Chondrocyte (in vitro differentiated cells): ENCODE data around the gene ACSF3. TPM values are rescaled to one million over a fixed set of nuclear protein-coding genes. Genes with fewer than 3 reads are reported as not detected.

Experiments
- DNase-seq: peaks from one replicate; pipeline ENCODE4 v3.0.0; 2021; ENCODE audit warnings: mixed read lengths, low spot score
- H3K27ac Mint-ChIP-seq: one replicate; pipeline ENCODE4 v1.8.0; 2021; ENCODE audit warnings: mild to moderate bottlenecking, moderate library complexity, mixed read lengths; ENCODE audit not compliant: unreplicated experiment
- H3K27me3 Mint-ChIP-seq: 2 replicates; pipeline ENCODE4 v1.8.0; 2021; ENCODE audit warnings: low read depth, mixed read lengths
- H3K36me3 Mint-ChIP-seq: 2 replicates; pipeline ENCODE4 v1.8.0; 2021; ENCODE audit warnings: low read depth, mixed read lengths
- H3K4me1 Mint-ChIP-seq: 2 replicates; pipeline ENCODE4 v1.8.0; 2021; ENCODE audit warnings: low read depth, mild to moderate bottlenecking, mixed read lengths
- H3K4me3 Mint-ChIP-seq: one replicate; pipeline ENCODE4 v1.8.0; 2021; ENCODE audit warnings: mild to moderate bottlenecking, moderate library complexity, mixed read lengths; ENCODE audit not compliant: unreplicated experiment
- H3K9me3 Mint-ChIP-seq: 2 replicates; pipeline ENCODE4 v1.8.0; 2021; ENCODE audit warnings: low read depth, mixed read lengths
- CTCF ChIP-seq: fragments of 200-600 bp; sonication (generic); IDR thresholded peaks from 2 replicates; pipeline ENCODE4 v1.5.0; 2021; ENCODE audit warnings: antibody characterized with exemption, mild to moderate bottlenecking, moderate library complexity
- total RNA-seq: library from RNA; stranded (reverse); gene quantifications from 3 replicates; pipeline ENCODE4 v1.2.1, GENCODE V29; 2021

ACSF3 gene
- total RNA-seq, 1 donor from 2014 or later = 19.5 TPM

GRCh38 chr16:89097392-89097772 is 3.7 kb downstream of the ACSF3 start:
- Mint-ChIP-seq H3K27me3 (no peaks in the 10 kb centered on the region), H3K36me3 (peaks cover 4% of the 10 kb centered on the region), H3K4me3 (no peak overlapping the region), H3K27ac (no peak overlapping the region), H3K9me3 (no peaks in the 10 kb centered on the region), H3K4me1 (peaks cover 28% of the 10 kb centered on the region)
- TF ChIP-seq CTCF = no peak
- DNase-seq = no peak

- H3K4me3 Mint-ChIP-seq = no peak overlapping the region
- H3K27ac Mint-ChIP-seq = no peak overlapping the region
- H3K4me1 Mint-ChIP-seq = peaks cover 28% of the 10 kb centered on the region
- H3K36me3 Mint-ChIP-seq = peaks cover 12% of the 10 kb centered on the region
- H3K9me3 Mint-ChIP-seq = no peaks in the 10 kb centered on the region
- DNase-seq = no peak
- no peak for TF ChIP-seq CTCF
- H3K27me3 Mint-ChIP-seq = no peaks in the 10 kb centered on the region
Measured at GRCh38 chr16:89098767-89099430, 5.2 kb downstream of the ACSF3 start.

- Mint-ChIP-seq H3K4me3 (no peak overlapping the region), H3K27ac (no peak overlapping the region), H3K4me1 (peaks cover 19% of the 10 kb centered on the region), H3K36me3 (peaks cover 14% of the 10 kb centered on the region), H3K27me3 (no peaks in the 10 kb centered on the region), H3K9me3 (no peaks in the 10 kb centered on the region)
- no peak for DNase-seq
- TF ChIP-seq CTCF = no peak
Measured at GRCh38 chr16:89099905-89100304, 6.3 kb downstream of the ACSF3 start.

GRCh38 chr16:89100601-89101302 is 7.1 kb downstream of the ACSF3 start:
- no peak for DNase-seq
- no peak for TF ChIP-seq CTCF
- Mint-ChIP-seq H3K4me3 (no peak overlapping the region), H3K36me3 (peaks cover 18% of the 10 kb centered on the region), H3K9me3 (no peaks in the 10 kb centered on the region), H3K27me3 (no peaks in the 10 kb centered on the region), H3K4me1 (peaks cover 12% of the 10 kb centered on the region), H3K27ac (no peak overlapping the region)

GRCh38 chr16:89101303-89102040 is 7.8 kb downstream of the ACSF3 start:
- no peak for TF ChIP-seq CTCF
- DNase-seq = no peak
- no peak overlapping the region for H3K27ac Mint-ChIP-seq
- peaks cover 17% of the 10 kb centered on the region for H3K36me3 Mint-ChIP-seq
- no peak overlapping the region for H3K4me3 Mint-ChIP-seq
- peaks cover 6% of the 10 kb centered on the region for H3K4me1 Mint-ChIP-seq
- no peaks in the 10 kb centered on the region for H3K27me3 Mint-ChIP-seq
- H3K9me3 Mint-ChIP-seq = no peaks in the 10 kb centered on the region
